NOMO-1 treated with dmso at 0.1 percent for 144 hours (cell line): Measurements from ENCODE around the gene EFEMP2.

Experiments
- DNase-seq: peaks from one replicate; lab custom pipeline; 2025; ENCODE audit not compliant: unreplicated experiment; lab: John Stamatoyannopoulos, UW

Gene EFEMP2

DNA sequence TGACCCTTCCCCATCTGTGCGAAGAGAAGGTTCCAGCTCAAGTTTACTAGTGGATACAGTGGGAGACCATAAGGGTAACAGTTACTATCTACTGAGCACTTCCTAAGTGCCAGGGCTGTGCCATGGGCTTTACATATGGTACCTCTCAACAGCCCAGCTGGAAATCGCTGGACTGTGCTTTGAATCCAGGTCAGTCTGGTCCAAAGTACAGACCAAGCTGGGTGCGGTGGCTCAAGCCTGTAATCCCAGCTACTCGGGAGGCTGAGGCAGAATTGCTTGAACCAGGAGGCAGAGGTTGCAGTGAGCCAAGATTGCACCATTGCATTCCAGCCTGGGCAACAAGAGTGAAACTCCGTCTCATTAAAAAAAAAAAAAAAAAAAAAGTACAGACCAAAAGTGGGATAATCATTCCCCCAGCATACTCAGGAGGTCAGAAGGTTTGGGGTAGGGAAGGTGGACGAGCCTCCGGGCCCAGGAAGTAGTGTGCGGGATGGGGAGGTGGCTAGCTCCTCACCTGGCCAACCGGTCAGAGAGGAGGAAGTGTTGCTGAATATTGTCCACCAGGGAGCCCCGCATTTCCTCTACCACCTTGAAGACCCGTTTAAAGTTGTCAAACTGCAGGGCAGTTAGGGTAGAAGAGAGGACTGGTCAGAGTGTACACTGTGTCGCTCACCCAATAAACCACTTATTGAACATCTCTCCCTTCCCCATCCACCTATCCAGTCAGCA is 13.4 kb upstream of the EFEMP2 start:
- DNase-seq: no peak

GRCh38 chr11:65885231-65885630 is 12.6 kb upstream of the EFEMP2 start:
- DNase-seq: no peak

DNA sequence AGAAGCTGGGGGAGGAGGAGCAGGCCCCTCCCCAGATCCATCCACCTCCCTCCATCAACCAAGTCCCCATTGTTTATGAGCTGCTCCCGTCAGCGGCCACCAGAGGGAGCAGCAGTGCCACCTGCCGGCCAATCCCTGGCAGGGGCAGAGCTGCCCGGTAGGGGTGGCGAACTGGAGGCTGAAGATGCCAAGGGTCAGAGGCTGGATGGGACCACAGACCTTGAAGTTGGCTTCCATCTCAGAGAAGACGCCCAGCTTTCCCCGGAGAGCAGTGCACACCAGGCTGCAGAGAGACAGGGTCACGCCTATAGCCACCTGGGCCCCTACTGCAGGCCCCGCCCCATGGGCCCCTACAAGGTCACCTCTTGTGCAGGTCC is 12.1 kb upstream of the EFEMP2 start:
- peak; percentile 72 for DNase-seq

DNA sequence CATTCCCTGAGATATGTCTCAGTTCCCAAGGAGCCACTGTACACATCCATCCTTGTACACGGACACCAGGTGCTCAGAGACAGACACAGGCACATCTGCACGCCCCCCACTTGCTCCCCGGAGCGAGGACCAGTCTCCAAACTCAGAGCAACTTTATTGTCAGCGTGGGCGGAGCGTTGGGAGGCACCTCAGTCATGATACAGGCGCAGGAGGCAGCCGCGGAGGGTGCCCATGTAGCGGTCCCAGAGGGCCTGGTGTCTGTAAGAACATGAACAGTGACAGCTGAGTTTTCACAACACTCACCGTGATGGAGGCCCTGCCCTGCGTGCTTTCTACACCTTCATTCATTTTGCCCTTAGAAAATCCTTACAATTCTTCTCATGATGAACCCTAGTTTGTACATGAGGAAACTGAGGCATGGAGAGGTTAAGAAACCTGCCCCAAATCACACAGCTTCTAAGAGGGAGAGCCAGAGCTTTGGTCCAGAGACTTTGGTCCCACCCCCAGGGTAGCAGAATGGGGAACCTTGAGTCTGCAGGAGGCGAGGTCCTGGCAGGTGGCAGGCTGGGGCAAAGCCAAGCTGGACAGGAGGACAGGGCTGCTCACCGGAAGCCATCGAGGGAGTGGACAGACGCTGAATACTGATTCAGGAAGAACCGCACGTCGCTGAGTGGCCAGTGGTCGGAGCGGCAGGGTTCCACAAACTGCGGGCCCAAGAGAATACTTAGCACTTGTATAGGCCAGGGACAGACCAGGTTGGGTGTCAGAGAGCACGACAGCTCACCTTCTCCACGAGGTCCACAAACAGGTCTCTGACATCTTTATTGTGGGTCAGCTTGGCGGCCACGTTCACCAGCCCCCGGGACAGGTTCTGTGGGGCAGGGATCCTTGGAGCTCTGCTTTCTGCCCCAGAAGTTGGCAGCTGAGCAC is 11.5 kb upstream of the EFEMP2 start:
- no peak for DNase-seq

- no peak for DNase-seq
These were observed 10.6 kb upstream of the EFEMP2 start for GRCh38 chr11:65883058-65883761.

GRCh38 chr11:65882120-65883057 is 9.8 kb upstream of the EFEMP2 start:
- no peak for DNase-seq

DNA sequence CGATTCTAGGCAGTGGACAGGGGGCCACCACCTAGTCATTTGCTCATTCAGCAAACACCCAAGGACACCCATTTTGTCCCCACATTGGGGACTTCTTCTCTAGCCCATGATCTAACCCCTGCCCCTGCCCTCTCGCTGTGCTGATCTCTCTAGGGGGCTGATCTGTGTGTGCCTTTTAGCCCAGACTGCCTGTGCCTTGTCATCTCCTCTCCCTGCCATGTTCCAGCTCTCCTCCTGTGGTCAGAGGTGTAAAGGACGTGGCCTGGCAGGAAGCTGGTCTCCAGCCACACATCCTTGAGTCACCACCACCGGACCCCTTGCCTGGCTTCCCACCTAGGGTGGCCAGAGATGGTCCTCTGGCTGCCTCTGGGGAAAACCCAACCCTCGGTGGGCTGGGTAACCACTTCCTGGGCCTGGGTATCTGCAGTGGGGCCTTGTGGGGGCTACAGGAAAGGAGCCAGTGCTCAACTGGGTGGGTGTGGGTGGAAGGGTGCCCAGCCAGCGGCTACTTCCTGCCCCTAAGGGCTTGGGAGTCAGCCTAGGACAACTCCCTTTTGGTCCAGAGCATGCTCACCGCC is 8.3 kb upstream of the EFEMP2 start:
- no peak for DNase-seq

DNA sequence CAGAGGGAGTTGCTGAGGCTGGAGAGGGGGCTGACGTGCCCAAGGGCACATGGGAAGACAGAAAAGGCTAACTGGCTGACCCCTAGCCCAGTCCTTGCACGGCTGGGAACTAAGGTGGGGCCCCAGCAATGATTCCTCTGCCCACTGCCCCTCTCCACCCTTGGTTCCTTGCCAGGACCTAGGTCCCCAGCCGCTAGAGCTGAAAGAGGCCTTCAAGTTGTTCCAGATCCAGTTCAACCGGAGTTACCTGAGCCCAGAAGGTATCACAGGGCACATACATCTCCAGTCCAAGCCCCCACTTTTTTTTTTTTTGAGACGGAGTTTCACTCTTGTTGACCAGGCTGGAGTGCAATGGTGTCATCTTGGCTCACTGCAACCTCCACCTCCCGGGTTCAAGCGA is 7.4 kb upstream of the EFEMP2 start:
- no peak for DNase-seq

DNA sequence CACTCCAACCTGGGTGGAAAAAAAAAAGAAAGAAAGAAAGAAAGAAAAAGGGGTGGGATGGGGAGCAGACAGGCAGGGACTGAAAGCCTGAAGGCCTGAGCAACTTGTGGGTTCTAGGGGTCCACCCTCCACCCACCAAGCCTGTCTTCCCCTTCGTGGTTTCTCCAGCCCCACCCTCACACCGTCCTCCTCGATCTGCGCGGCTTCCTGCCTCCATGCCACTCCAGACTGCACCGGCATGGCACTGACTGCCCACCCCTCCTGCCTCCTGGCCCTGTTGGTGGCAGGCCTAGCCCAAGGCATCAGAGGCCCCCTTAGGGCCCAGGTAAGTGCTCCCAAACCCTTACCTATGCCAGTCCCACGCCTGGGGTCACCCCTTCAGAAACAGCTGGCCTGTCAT is 7.0 kb upstream of the EFEMP2 start, which contains the start of gene CTSW:
Gene CTSW, plus strand, starts transcription at position 221 of the 400 bp plus-strand sequence. Its CDS starts 18 bp downstream, at position 239.
- DNase-seq: no peak

DNA sequence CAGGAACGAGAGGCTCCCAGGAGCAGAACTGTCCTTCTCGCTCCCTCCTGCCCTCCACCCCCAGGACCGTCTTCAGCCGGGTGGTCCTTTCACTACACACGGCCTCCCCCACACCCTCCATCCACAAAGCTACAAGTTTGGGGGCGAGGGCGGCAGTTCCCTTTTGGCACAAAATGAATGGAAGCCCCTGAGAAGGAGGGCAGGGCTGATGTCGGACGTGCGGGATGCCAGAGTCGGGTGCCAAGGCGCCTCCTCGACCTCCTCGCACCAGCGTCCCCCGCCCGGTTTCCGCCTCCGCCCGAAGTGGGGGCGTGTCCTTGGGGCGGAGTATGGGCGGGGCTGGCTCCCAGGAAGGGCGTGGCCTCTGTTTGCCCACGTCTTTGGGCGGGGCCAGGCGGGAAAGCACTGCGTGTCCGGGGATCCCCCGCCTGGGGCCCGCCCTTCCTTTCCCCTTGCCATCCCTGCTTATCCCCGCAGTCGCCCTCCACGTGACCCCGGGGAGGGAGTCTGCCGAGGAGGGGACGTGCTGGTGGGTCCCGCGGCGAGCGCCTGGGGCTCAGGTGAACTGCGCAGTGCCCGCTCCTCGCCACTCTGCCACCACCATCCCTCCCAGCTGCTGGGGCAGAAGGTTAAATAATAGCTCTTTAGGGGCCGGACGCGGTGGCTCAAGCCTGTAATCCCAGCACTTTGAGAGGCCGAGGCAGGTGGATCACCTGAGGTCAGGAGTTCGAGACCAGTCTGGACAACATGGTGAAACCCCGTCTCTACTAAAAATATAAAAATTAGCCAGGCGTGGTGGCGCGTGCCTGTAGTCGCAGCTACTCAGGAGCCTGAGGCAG is 937 bp upstream of the EFEMP2 start:
- peak; percentile 69 for DNase-seq

DNA sequence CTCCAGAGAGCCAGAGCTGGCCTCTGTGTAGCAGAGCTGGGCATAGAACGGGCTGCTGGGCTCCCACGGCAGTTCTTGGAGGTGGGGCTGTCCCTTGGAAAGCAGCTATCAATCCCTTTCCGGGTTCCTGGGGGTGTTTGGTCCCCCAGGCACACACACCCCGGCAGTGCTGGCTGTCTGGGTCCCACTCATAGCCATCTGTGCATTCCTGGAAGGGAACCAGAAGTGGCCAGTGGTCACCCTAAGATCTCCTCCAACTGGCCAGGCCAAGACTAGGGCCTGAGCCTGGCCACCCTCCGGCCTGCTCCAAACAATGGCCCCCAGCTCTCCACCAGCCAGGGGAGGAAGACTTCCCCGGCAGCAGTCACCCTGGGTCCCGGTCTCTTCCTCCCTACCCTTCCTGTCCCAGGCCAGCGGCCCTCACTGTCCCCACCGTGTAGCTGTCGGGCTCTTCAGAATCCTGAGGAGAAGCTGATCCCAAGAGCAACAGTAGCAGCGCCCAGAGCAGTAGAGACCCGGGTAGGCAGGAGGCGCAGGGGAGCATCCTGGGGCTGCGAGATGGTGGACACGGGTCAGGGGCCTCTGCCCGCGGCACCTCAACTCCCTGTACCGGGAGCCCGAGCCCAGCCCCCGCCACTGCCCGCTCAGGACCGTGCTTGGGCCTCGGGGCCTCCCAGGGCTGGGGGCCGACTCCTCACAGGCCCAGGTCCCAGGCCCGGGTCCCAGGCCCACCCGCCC is 620 bp downstream of the EFEMP2 start:
- no peak for DNase-seq

DNA sequence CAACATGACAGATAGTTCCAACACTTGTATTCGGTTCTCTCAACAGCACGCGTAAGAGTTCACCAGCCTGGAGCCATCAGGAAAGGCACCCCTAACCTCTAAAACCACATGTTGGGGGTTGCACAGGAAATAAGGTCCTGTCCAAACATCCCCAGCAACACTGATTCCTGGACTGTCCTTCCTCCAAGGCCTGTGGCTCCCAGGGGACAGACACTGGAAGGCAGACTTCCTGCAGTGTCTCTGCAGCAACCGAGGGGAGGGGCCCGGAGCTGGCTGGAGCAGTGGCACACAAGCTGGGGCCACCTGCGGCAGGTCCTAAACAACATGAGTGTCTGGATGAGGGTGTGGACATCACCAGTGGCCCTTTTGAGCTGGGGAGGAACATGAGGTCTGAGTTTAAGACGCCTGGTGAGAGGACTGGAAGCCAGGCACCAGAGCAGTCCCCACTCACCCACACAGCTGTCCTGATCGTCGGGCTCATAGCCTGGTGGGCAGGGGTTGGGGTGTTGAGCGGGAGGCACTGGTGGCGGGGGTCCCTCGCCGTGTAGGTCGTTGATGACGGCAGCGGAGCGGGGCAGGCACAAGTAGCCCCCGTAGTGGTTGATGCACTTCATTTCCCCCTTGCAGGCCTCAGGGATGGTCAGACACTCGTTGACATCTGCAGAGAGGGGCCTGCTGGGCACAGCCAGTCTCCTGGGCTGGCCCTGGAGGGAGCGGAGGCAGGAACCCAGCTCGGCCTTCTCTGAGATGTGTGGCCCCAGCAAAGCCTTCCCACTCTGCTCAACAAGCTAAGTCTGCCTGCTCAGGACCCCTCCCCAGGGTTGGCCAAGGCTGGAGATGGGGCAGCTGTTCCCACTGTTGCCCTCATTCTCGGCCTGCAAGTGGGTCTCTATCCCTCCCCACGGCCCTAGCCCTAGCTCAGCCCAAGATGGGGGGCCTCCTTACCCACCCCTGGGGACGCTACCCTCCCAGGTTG is 1.6 kb downstream of the EFEMP2 start:
- no peak for DNase-seq

DNA sequence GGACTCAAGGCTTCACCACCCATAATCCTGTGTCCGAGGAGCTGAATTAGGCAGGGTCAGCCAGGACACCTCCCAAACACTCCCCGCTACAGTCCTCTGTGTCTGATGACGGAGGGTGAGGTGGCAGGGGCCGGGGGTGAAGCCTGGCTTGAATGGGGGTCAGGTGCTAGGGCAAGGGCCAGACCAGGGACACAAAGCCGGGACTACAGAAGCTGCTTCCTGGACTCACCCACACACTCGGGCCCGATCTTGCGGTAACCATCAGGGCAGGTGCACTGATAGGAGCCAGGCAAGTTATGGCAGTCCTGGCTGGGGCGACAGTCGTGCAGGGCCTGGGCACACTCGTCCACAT is 2.3 kb downstream of the EFEMP2 start:
- DNase-seq: no peak

- no peak for DNase-seq
These were observed 2.8 kb downstream of the EFEMP2 start for GRCh38 chr11:65869643-65870306.

- no peak for DNase-seq
These were observed 3.7 kb downstream of the EFEMP2 start for GRCh38 chr11:65868907-65869306.

DNA sequence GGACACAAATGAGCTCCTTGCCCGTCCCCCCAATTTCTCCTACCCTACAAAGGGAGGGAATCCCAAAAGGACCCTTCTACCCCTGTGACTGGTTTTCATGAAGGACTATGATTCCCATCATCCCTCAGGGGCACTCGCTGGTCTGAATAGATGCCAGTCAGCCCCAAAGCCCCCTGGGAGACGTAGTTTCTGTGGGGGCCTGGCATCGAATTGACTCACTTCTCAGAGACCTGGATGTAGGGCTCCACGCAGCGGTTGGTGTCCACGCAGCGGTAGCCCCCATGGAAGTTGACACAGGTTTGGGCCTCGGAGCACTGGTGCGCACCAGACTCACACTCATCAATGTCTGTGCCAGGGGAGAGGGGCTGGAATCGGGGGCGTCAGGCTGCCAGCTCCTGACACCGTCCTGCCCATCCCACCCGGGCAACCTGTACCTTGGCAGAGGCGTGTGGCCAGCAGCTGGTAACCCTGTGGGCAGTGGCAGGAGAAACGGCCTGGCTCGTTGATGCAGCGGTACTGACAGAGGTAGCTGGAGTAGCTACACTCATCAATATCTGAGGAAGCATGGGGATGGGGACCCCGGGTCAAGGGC is 4.4 kb downstream of the EFEMP2 start:
- DNase-seq: no peak
